Uterus (tissue), 2 donors: ENCODE results near the gene LRP1B.

Experiments used
- CTCF ChIP-seq, 4 experiments: fragments of 200-600 bp in 2 of 4; fragments of 450-650 bp in 2 of 4; sonication (generic) in 2 of 4; IDR thresholded peaks; one replicate each; pipeline ENCODE4 v1.5.1; 2016 to 2019; ENCODE audit warnings: antibody characterized with exemption in 4 of 4, mild to moderate bottlenecking in 2 of 4, moderate library complexity in 1 of 4
- POLR2A ChIP-seq, 2 donors: fragments of 450-650 bp; IDR thresholded peaks; one replicate each; pipeline ENCODE4 v1.6.1; 2016; ENCODE audit warnings: antibody characterized with exemption in 2 of 2, mild to moderate bottlenecking in 1 of 2, moderate library complexity in 1 of 2

GRCh38 chr2:140455315-140455714 lies 1675.5 kb downstream of the LRP1B start:
- TF ChIP-seq CTCF (IDR thresholded peaks at IDR 0.05) (no peak), POLR2A (IDR thresholded peaks at IDR 0.05) (no peak)
